ENCODE measurements around the gene DAZAP2.
A peak's percentile ranks its signal among the peaks of the same experiment; 100 is the strongest.
"Not testable (repeated sequence)": the region's sequence is repeated elsewhere in the genome, so short reads cannot be mapped to it uniquely, and the experiment has no call there.

DAZAP2 gene

GRCh38 chr12:51217133-51217967 lies 21.3 kb upstream of the DAZAP2 start:
- peak; percentile 33 for DNase-seq (ENCODE audit: low read depth)

- peak; percentile 81 for DNase-seq (ENCODE audit: low read depth)
Observed at GRCh38 chr12:51217968-51218606, 20.5 kb upstream of the DAZAP2 start, which contains the start of gene POU6F1. TSS of gene POU6F1 (minus strand) at chr12:51218062. CDS start at chr12:51206836, 11,226 bp downstream.

GRCh38 chr12:51218607-51219161 lies 19.9 kb upstream of the DAZAP2 start:
- no peak for DNase-seq (ENCODE audit: low read depth)

- no peak for DNase-seq (ENCODE audit: low read depth)
Observed at GRCh38 chr12:51219322-51219721, 19.3 kb upstream of the DAZAP2 start.

- not testable (repeated sequence) for DNase-seq (ENCODE audit: low read depth)
Observed at GRCh38 chr12:51219857-51220256, 18.8 kb upstream of the DAZAP2 start.

- DNase-seq (ENCODE audit: low read depth) = no peak
Observed at GRCh38 chr12:51222461-51222860, 16.2 kb upstream of the DAZAP2 start.

GRCh38 chr12:51224625-51225024 lies 14.0 kb upstream of the DAZAP2 start:
- no peak for DNase-seq (ENCODE audit: low read depth)

- DNase-seq (ENCODE audit: low read depth) = no peak
Observed at GRCh38 chr12:51225234-51225633, 13.4 kb upstream of the DAZAP2 start.

GRCh38 chr12:51225771-51226170 lies 12.9 kb upstream of the DAZAP2 start:
- DNase-seq (ENCODE audit: low read depth) = no peak

GRCh38 chr12:51227112-51227511 lies 11.5 kb upstream of the DAZAP2 start:
- DNase-seq (ENCODE audit: low read depth) = not testable (repeated sequence)

GRCh38 chr12:51227962-51228361 lies 10.7 kb upstream of the DAZAP2 start:
- DNase-seq (ENCODE audit: low read depth) = no peak

- DNase-seq (ENCODE audit: low read depth) = no peak
Observed at GRCh38 chr12:51229116-51229809, 9.4 kb upstream of the DAZAP2 start.

- DNase-seq (ENCODE audit: low read depth) = no peak
Observed at GRCh38 chr12:51232642-51233041, 6.0 kb upstream of the DAZAP2 start.

GRCh38 chr12:51234530-51234929 lies 4.1 kb upstream of the DAZAP2 start:
- no peak for DNase-seq (ENCODE audit: low read depth)

- DNase-seq (ENCODE audit: low read depth) = no peak
Observed at GRCh38 chr12:51238037-51238509, 553 bp upstream of the DAZAP2 start.

- DNase-seq (ENCODE audit: low read depth) = peak; percentile 59
Observed at GRCh38 chr12:51240971-51241370, 2.3 kb downstream of the DAZAP2 start.

- no peak for DNase-seq (ENCODE audit: low read depth)
Observed at GRCh38 chr12:51242120-51242519, 3.5 kb downstream of the DAZAP2 start.

- no peak for DNase-seq (ENCODE audit: low read depth)
Observed at GRCh38 chr12:51242876-51243275, 4.2 kb downstream of the DAZAP2 start.

GRCh38 chr12:51244269-51244668 lies 5.6 kb downstream of the DAZAP2 start:
- DNase-seq (ENCODE audit: low read depth) = peak; percentile 38

GRCh38 chr12:51245476-51246253 lies 7.0 kb downstream of the DAZAP2 start:
- DNase-seq (ENCODE audit: low read depth) = no peak

- peak; percentile 75 for DNase-seq (ENCODE audit: low read depth)
Observed at GRCh38 chr12:51246254-51246853, 7.7 kb downstream of the DAZAP2 start.

Measured in EH (cell line).